Stimulated activated CD8-positive, alpha-beta memory T cell treated with anti-CD3 and anti-CD28 coated beads, Interleukin-15, amount 100 ng/mL, for 4 hours (primary cell): ENCODE results near the gene LDB2.

Experiments
- DNase-seq, 2 donors: peaks; one replicate each; pipeline ENCODE4 v3.0.0-alpha.2; 2020; ENCODE audit warnings: low read depth in 2 of 2

LDB2 gene

GRCh38 chr4:16843831-16844508 lies 54.5 kb downstream of the LDB2 start:
- DNase-seq, result no peak

GRCh38 chr4:16838226-16838875 lies 60.1 kb downstream of the LDB2 start:
- no peak for DNase-seq

- no peak for DNase-seq
Observed at GRCh38 chr4:16837475-16837874, 61.0 kb downstream of the LDB2 start.

GRCh38 chr4:16836324-16836723 lies 62.1 kb downstream of the LDB2 start:
- DNase-seq, result no peak

- no peak for DNase-seq
Observed at GRCh38 chr4:16835597-16836247, 62.7 kb downstream of the LDB2 start.

GRCh38 chr4:16834814-16835213 lies 63.6 kb downstream of the LDB2 start:
- DNase-seq, result no peak

- no peak for DNase-seq
Observed at GRCh38 chr4:16833722-16834121, 64.7 kb downstream of the LDB2 start.

GRCh38 chr4:16830081-16830480 lies 68.4 kb downstream of the LDB2 start:
- DNase-seq, result no peak

GRCh38 chr4:16827794-16828724 lies 70.4 kb downstream of the LDB2 start:
- DNase-seq, result no peak

GRCh38 chr4:16827045-16827444 lies 71.4 kb downstream of the LDB2 start:
- DNase-seq, result no peak

- DNase-seq, result no peak
Observed at GRCh38 chr4:16826406-16826910, 72.0 kb downstream of the LDB2 start.

GRCh38 chr4:16824278-16824806 lies 74.1 kb downstream of the LDB2 start:
- DNase-seq, result no peak

- DNase-seq, result no peak
Observed at GRCh38 chr4:16820329-16820728, 78.1 kb downstream of the LDB2 start.

- no peak for DNase-seq
Observed at GRCh38 chr4:16819652-16820051, 78.8 kb downstream of the LDB2 start.

- DNase-seq, result no peak
Observed at GRCh38 chr4:16818005-16818404, 80.4 kb downstream of the LDB2 start.

GRCh38 chr4:16817286-16817685 lies 81.2 kb downstream of the LDB2 start:
- DNase-seq, result no peak

GRCh38 chr4:16814361-16814760 lies 84.1 kb downstream of the LDB2 start:
- no peak for DNase-seq

- DNase-seq, result no peak
Observed at GRCh38 chr4:16812041-16812440, 86.4 kb downstream of the LDB2 start.

- no peak for DNase-seq
Observed at GRCh38 chr4:16809943-16810342, 88.5 kb downstream of the LDB2 start.

GRCh38 chr4:16809064-16809463 lies 89.4 kb downstream of the LDB2 start:
- DNase-seq, result no peak

GRCh38 chr4:16807355-16807754 lies 91.1 kb downstream of the LDB2 start:
- DNase-seq, result no peak

GRCh38 chr4:16804581-16804980 lies 93.9 kb downstream of the LDB2 start:
- DNase-seq, result no peak
